Panc1 (cell line): Measurements from ENCODE around the gene CPZ. TPM values are rescaled to one million over a fixed set of nuclear protein-coding genes. Genes with fewer than 3 reads are reported as not detected.
"Not testable (repeated sequence)": the region's sequence is repeated elsewhere in the genome, so short reads cannot be mapped to it uniquely, and the experiment has no call there.

Experiments used
- ATAC-seq: fragments of 200-7000 bp; cut with Tn5 transposase; 2 replicates; pipeline ENCODE4 v1.9.1; 2020; ENCODE audit warnings: mild to moderate bottlenecking, moderate library complexity
- BruUV-seq: library from RNA; stranded (reverse); fragments of 400-500 nt; replicated peaks from 2 replicates; lab custom pipeline; 2021; lab: Mats Ljungman, UMichigan
- CTCF ChIA-PET: fragments of 300-600 bp; sonication (Branson Sonifier 250); formaldehyde crosslinking; loops from one replicate; lab custom pipeline; 2022; ENCODE audit warnings: antibody characterized with exemption; lab: Charles Lee
- POLR2A ChIA-PET: fragments of 300-600 bp; sonication (Branson Sonifier 250); formaldehyde crosslinking; loops from one replicate; lab custom pipeline; 2022; ENCODE audit warnings: antibody characterized with exemption; lab: Charles Lee
- DNase-seq: peaks from one replicate; pipeline ENCODE4 v3.0.0-alpha.2; 2010; ENCODE audit warnings: low read depth, low spot score
- H3K27ac ChIP-seq: 2 replicates; pipeline ENCODE4 v1.5.1; 2011; ENCODE audit warnings: mild to moderate bottlenecking, low read length, inconsistent platforms
- H3K27me3 ChIP-seq: fragments of 200-500 bp; sonication (Bioruptor generic); 2 replicates; pipeline ENCODE4 v1.6.0; 2014; ENCODE audit warnings: low read length, inconsistent platforms; ENCODE audit not compliant: control insufficient read depth, insufficient read depth
- H3K36me3 ChIP-seq: fragments of 200-500 bp; sonication (Bioruptor generic); 2 replicates; pipeline ENCODE4 v1.5.1; 2014; ENCODE audit warnings: inconsistent platforms, mild to moderate bottlenecking, low read length, moderate library complexity; ENCODE audit not compliant: control insufficient read depth, insufficient read depth
- H3K4me1 ChIP-seq: 2 replicates; pipeline ENCODE4 v1.5.1; 2011; ENCODE audit warnings: inconsistent platforms, mild to moderate bottlenecking, low read length, moderate library complexity; ENCODE audit not compliant: control insufficient read depth, insufficient read depth
- H3K4me3 ChIP-seq, 2 experiments: 2 replicates each; pipeline ENCODE4 v1.5.1; 2011 to 2012; ENCODE audit warnings: low read depth in 2 of 2, low read length in 2 of 2, mild to moderate bottlenecking in 2 of 2, inconsistent platforms in 1 of 2, moderate library complexity in 1 of 2
- H3K9me3 ChIP-seq: fragments of 200-500 bp; sonication (Bioruptor generic); 2 replicates; pipeline ENCODE4 v1.5.1; 2014; ENCODE audit warnings: low read depth, mild to moderate bottlenecking, inconsistent platforms, low read length, moderate library complexity; ENCODE audit not compliant: control insufficient read depth, insufficient read depth
- POLR2AphosphoS5 ChIP-seq: IDR thresholded peaks from 2 replicates; pipeline ENCODE4 v1.6.1; 2012; ENCODE audit warnings: mild to moderate bottlenecking, low read depth, low read length, moderate library complexity
- REST ChIP-seq, 2 experiments: IDR thresholded peaks; 2 replicates each; pipeline ENCODE4 v1.6.1; 2011 to 2012; ENCODE audit warnings: low read depth in 2 of 2, control low read depth in 1 of 2, low read length in 1 of 2, mild to moderate bottlenecking in 1 of 2, moderate library complexity in 1 of 2; ENCODE audit not compliant: insufficient read depth in 1 of 2
- SIN3A ChIP-seq: IDR thresholded peaks from 2 replicates; pipeline ENCODE4 v1.6.1; 2012; ENCODE audit warnings: low read depth, mild to moderate bottlenecking, low read length, moderate library complexity, borderline replicate concordance; ENCODE audit not compliant: insufficient read depth
- TCF7L2 ChIP-seq: IDR thresholded peaks from 2 replicates; pipeline ENCODE4 v1.6.1; 2011; ENCODE audit warnings: mild to moderate bottlenecking, low read depth, low read length, inconsistent platforms
- in situ Hi-C: cut with HindIII; loops from 2 replicates; pipeline ENCODE4 v1.10.0; 2016; ENCODE audit warnings: low sequenced_read_pairs, low pct_unique_long_range_greater_than_20kb
- intact Hi-C: fragments of 100-400 bp; cut with micrococcal nuclease; formaldehyde crosslinking; loops from one replicate; pipeline ENCODE4 v1.10.0; 2022; ENCODE audit not compliant: unreplicated experiment
- total RNA-seq: library from RNA; stranded (reverse); gene quantifications from one replicate; pipeline ENCODE4 v1.2.1, GENCODE V29; 2021; ENCODE audit not compliant: unreplicated experiment
- TF ChIP-seq, protein P1 (sequence below): fragments of 450-650 bp; IDR thresholded peaks from 2 replicates; pipeline ENCODE4 v1.5.1; 2017; ENCODE audit warnings: mild to moderate bottlenecking

The CPZ gene
- total RNA-seq, 1 experiment from 2014 or later: 0.15 TPM

DNA sequence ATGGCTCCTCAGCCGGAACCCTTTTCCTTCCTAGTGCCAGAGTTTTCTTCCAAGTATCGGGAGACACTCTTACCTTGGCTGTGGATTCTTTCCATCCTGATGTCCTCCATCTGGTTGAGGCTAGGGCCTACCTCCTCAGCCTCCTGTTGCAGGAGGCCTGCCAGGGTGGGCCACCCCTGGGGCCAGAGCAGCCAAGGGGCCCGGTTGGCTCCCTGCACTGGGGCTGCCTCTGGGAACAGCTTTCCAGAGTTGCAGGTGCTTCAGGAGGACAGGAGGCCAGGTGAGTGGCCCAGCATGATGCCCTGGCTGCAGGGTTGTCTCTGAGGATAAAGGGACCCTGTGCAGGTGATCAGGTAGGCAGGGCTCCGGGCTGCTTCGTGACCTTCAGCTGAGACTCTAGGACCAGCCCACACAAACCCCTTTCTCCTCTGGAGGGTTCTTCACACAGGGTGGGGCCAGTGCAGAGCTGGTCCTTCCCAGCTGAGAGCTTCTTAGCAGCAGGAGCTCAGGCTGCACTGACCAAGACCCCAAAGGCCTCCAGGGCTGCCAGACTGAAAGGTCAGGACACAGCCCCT lies 17.7 kb upstream of the CPZ start:
- Histone ChIP-seq H3K27ac (no peak overlapping the region), H3K27me3 (no peaks in the 10 kb centered on the region; the same call in 1 of the 2 replicates), H3K4me1 (no peaks in the 10 kb centered on the region), H3K4me3 (no peak overlapping the region), H3K36me3 (no peaks in the 10 kb centered on the region), H3K9me3 (no peaks in the 10 kb centered on the region)
- ATAC-seq (no peak), DNase-seq (no peak)
- TF ChIP-seq POLR2AphosphoS5 (no peak), TCF7L2 (no peak), REST (IDR thresholded peaks at IDR 0.05; ENCODE audit: insufficient read depth in 1 of 2, low read depth in 2 of 2, low read length in 1 of 2) (no peak), SIN3A (no peak)
- TF ChIP-seq, protein P1, sequence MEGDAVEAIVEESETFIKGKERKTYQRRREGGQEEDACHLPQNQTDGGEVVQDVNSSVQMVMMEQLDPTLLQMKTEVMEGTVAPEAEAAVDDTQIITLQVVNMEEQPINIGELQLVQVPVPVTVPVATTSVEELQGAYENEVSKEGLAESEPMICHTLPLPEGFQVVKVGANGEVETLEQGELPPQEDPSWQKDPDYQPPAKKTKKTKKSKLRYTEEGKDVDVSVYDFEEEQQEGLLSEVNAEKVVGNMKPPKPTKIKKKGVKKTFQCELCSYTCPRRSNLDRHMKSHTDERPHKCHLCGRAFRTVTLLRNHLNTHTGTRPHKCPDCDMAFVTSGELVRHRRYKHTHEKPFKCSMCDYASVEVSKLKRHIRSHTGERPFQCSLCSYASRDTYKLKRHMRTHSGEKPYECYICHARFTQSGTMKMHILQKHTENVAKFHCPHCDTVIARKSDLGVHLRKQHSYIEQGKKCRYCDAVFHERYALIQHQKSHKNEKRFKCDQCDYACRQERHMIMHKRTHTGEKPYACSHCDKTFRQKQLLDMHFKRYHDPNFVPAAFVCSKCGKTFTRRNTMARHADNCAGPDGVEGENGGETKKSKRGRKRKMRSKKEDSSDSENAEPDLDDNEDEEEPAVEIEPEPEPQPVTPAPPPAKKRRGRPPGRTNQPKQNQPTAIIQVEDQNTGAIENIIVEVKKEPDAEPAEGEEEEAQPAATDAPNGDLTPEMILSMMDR: no peak
- ChIA-PET CTCF (no interaction called here), POLR2A (no interaction called here)
- intact Hi-C loops (no loop called here), in situ Hi-C loops (no loop called here)
- BruUV-seq: no TSS peak

- Histone ChIP-seq H3K27ac (no peak overlapping the region), H3K4me3 (no peak overlapping the region), H3K4me1 (no peaks in the 10 kb centered on the region), H3K27me3 (no peaks in the 10 kb centered on the region; the same call in 1 of the 2 replicates), H3K36me3 (no peaks in the 10 kb centered on the region), H3K9me3 (no peaks in the 10 kb centered on the region)
- TF ChIP-seq REST (IDR thresholded peaks at IDR 0.05; ENCODE audit: insufficient read depth in 1 of 2, low read depth in 2 of 2, low read length in 1 of 2) (no peak), POLR2AphosphoS5 (no peak), SIN3A (no peak), TCF7L2 (no peak)
- TF ChIP-seq, protein P1: no peak
- no TSS peak for BruUV-seq
- POLR2A ChIA-PET: no interaction called here
- intact Hi-C loops (no loop called here), in situ Hi-C loops (no loop called here)
- ATAC-seq (no peak), DNase-seq (no peak)
- CTCF ChIA-PET: no interaction called here
Observed at GRCh38 chr4:8575457-8575856, 17.1 kb upstream of the CPZ start.

- ATAC-seq, CTCF ChIA-PET, POLR2A ChIA-PET, intact Hi-C loops, H3K4me3 ChIP-seq, H3K27me3 ChIP-seq, DNase-seq, H3K27ac ChIP-seq, H3K9me3 ChIP-seq, in situ Hi-C loops, H3K4me1 ChIP-seq, H3K36me3 ChIP-seq, BruUV-seq: not testable (repeated sequence)
Observed at GRCh38 chr4:8576591-8576990, 16.0 kb upstream of the CPZ start.
